Thyroid gland (tissue), 4 donors: ENCODE data around the gene ZNF19.

Experiments
- POLR2A ChIP-seq, 2 donors: fragments of 450-650 bp; IDR thresholded peaks; one replicate each; pipeline ENCODE4 v1.6.1; 2017; ENCODE audit warnings: antibody characterized with exemption in 2 of 2, mild to moderate bottlenecking in 2 of 2, moderate library complexity in 1 of 2
- TF ChIP-seq, protein P1 (sequence below), 6 experiments: fragments of 200-600 bp in 3 of 6; fragments of 450-650 bp in 3 of 6; sonication (generic) in 3 of 6; IDR thresholded peaks; one replicate each; pipeline ENCODE4 v1.5.1; 2016 to 2019; ENCODE audit warnings: antibody characterized with exemption in 6 of 6, mild to moderate bottlenecking in 2 of 6, inconsistent platforms in 1 of 6, moderate library complexity in 1 of 6

DNA sequence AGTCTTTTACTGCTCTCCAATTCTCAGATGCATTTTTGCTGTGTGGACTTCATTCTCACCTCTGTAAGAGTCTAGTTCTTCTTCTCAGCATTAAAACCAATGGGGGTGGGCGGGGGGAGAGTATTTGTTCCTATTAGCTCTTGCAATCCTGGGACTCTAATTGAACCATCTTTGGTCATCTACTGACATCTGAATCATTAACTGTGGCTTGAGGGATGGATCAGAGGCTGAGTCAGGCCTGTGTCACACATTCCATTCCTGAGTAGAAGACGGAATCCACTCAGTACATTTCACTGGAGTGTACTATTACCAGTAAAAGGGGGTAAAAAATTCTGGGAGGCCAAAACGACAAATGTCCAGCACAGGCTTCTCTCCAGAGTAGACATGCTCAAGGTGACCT, 14.3 kb downstream of the ZNF19 start:
- TF ChIP-seq, protein P1, sequence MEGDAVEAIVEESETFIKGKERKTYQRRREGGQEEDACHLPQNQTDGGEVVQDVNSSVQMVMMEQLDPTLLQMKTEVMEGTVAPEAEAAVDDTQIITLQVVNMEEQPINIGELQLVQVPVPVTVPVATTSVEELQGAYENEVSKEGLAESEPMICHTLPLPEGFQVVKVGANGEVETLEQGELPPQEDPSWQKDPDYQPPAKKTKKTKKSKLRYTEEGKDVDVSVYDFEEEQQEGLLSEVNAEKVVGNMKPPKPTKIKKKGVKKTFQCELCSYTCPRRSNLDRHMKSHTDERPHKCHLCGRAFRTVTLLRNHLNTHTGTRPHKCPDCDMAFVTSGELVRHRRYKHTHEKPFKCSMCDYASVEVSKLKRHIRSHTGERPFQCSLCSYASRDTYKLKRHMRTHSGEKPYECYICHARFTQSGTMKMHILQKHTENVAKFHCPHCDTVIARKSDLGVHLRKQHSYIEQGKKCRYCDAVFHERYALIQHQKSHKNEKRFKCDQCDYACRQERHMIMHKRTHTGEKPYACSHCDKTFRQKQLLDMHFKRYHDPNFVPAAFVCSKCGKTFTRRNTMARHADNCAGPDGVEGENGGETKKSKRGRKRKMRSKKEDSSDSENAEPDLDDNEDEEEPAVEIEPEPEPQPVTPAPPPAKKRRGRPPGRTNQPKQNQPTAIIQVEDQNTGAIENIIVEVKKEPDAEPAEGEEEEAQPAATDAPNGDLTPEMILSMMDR (IDR thresholded peaks at IDR 0.05), result no peak
- TF ChIP-seq POLR2A (IDR thresholded peaks at IDR 0.05), result no peak
